Transverse colon (tissue), 4 donors: ENCODE results near the gene ZBTB1. TPM values are rescaled to one million over a fixed set of nuclear protein-coding genes. Genes with fewer than 3 reads are reported as not detected.
"Not testable (repeated sequence)": the region's sequence is repeated elsewhere in the genome, so short reads cannot be mapped to it uniquely, and the experiment has no call there.

Experiments used
- DNase-seq: peaks from one replicate; pipeline ENCODE4 v3.0.0-alpha.2; 2019
- H3K27ac ChIP-seq, 4 donors: fragments of 200-600 bp; sonication (generic); 2 replicates each; pipeline ENCODE4 v1.5.1; 2016 to 2018; ENCODE audit warnings: inconsistent platforms in 4 of 4
- H3K27me3 ChIP-seq: fragments of 200-600 bp; sonication (generic); 2 replicates; pipeline ENCODE4 v1.5.1; 2017; ENCODE audit warnings: inconsistent platforms
- H3K36me3 ChIP-seq, 4 donors: fragments of 200-600 bp; sonication (generic); 2 replicates each; pipeline ENCODE4 v1.5.1; 2017 to 2019; ENCODE audit warnings: inconsistent platforms in 4 of 4
- H3K4me1 ChIP-seq, 4 donors: fragments of 200-600 bp; sonication (generic); 2 replicates each; pipeline ENCODE4 v1.5.1; 2017 to 2020; ENCODE audit warnings: inconsistent platforms in 4 of 4
- H3K4me3 ChIP-seq, 4 donors: fragments of 200-600 bp; sonication (generic); 1 replicate in 1 of 4; 2 replicates in 3 of 4; pipeline versions ENCODE4 v1.5.1 to v1.6.1; 2017 to 2019; ENCODE audit warnings: inconsistent platforms in 4 of 4
- H3K9me3 ChIP-seq, 2 donors: fragments of 200-600 bp; sonication (generic); 2 replicates each; pipeline ENCODE4 v1.5.1; 2017 to 2019; ENCODE audit warnings: inconsistent platforms in 2 of 2
- CTCF ChIP-seq, 5 experiments: fragments of 200-600 bp in 3 of 5; fragments of 450-650 bp in 2 of 5; sonication (generic) in 3 of 5; IDR thresholded peaks; 1 replicate in 2 of 5; 2 replicates in 3 of 5; pipeline ENCODE4 v1.5.1; 2016 to 2017; ENCODE audit warnings: antibody characterized with exemption in 5 of 5, inconsistent platforms in 3 of 5, mild to moderate bottlenecking in 2 of 5, moderate library complexity in 1 of 5
- EP300 ChIP-seq: sonication (generic); formaldehyde crosslinking; IDR thresholded peaks from one replicate; pipeline ENCODE4 v1.6.1; 2017; ENCODE audit warnings: antibody characterized with exemption, low read depth
- POLR2A ChIP-seq: fragments of 450-650 bp; IDR thresholded peaks from one replicate; pipeline ENCODE4 v1.6.1; 2016; ENCODE audit warnings: antibody characterized with exemption, mild to moderate bottlenecking, moderate library complexity
- POLR2AphosphoS5 ChIP-seq, 3 donors: sonication (generic); formaldehyde crosslinking; IDR thresholded peaks; one replicate each; pipeline ENCODE4 v1.6.1; 2016; ENCODE audit warnings: antibody characterized with exemption in 3 of 3
- WGBS, 2 donors: methylation state at CpG; one replicate each; pipeline ENCODE4 v1.1.5; 2018; ENCODE audit warnings: low coverage in 1 of 2; 5-methylcytosine and 5-hydroxymethylcytosine counted together
- in situ Hi-C, 4 donors: fragments of 200-750 bp; cut with MboI; loops; one replicate each; pipeline versions ENCODE4 v1.15.0 to v1.15.1; 2017; ENCODE audit warnings: low sequenced_read_pairs in 3 of 4, low pct_ligation_motif_present in 1 of 4, low pct_unique_long_range_greater_than_20kb in 1 of 4
- intact Hi-C: fragments of 100-400 bp; cut with DNase I; formaldehyde crosslinking; loops from one replicate; pipeline ENCODE4 v1.15.1; 2023; ENCODE audit warnings: low total_unique reads
- total RNA-seq, 4 donors: library from RNA; depleted of rRNA; stranded (reverse); fragments of >200 nt; gene quantifications; one replicate each; pipeline ENCODE4 v1.1.0, GENCODE V29; 2016

ZBTB1 gene
- total RNA-seq, 4 donors from 2014 or later, result 18.3 to 51.4 (median 34.3) TPM

- WGBS, 2 donors, result 26 to 30% methylated on average over 1 of the region's 1 CpG
- DNase-seq, result no peak
- Histone ChIP-seq H3K9me3 (no peaks in the 10 kb centered on the region), H3K4me3 (no peak overlapping the region), H3K27me3 (no peaks in the 10 kb centered on the region), H3K36me3 (no peaks in the 10 kb centered on the region), H3K4me1 (peaks cover 0 to 58% (median 29%) of the 10 kb centered on the region in 4 donors), H3K27ac (peak overlapping the region in 3 of 4 donors; percentile 4 to 55 (median 14))
- in situ Hi-C loops (no loop called here), intact Hi-C loops (no loop called here)
- TF ChIP-seq POLR2AphosphoS5 (IDR thresholded peaks at IDR 0.05) (no peak), EP300 (no peak), POLR2A (no peak), CTCF (IDR thresholded peaks at IDR 0.05) (no peak)
Observed at GRCh38 chr14:64515053-64515452, 10.5 kb downstream of the ZBTB1 start.

GRCh38 chr14:64516969-64517368 lies 12.4 kb downstream of the ZBTB1 start:
- no peaks in the 10 kb centered on the region for H3K27me3 ChIP-seq
- in situ Hi-C loops, result no loop called here
- TF ChIP-seq CTCF (IDR thresholded peaks at IDR 0.05) (no peak), POLR2A (no peak), EP300 (no peak), POLR2AphosphoS5 (IDR thresholded peaks at IDR 0.05) (no peak)
- intact Hi-C loops, result no loop called here
- H3K9me3 ChIP-seq, result no peaks in the 10 kb centered on the region
- no peak for DNase-seq
- WGBS, 2 donors, result 62 to 86% methylated on average over 1 of the region's 1 CpG
- H3K4me3 ChIP-seq, result no peak overlapping the region
- H3K27ac ChIP-seq, result no peak overlapping the region
- peaks cover 0 to 8% (median under 1%) of the 10 kb centered on the region in 4 donors for H3K36me3 ChIP-seq
- peaks cover 0 to 39% (median 19%) of the 10 kb centered on the region in 4 donors for H3K4me1 ChIP-seq

DNA sequence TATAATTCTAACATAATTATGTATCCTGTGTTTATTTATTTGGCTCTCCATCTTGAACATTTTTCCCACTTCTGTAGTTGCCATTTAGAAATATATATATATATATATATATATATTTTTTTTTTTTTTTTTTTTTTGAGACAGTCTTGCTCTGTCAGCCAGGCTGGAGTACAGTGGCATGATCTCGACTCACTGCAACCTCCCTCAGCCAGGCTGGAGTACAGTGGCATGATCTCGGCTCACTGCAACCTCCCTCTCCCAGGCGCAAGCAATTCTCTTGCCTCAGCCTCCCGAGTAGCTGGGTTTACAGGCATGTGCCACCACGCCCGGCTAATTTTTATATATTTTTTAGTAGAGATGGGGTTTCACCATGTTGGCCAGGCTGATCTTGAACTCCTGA lies 13.1 kb downstream of the ZBTB1 start:
- intact Hi-C loops, result not testable (repeated sequence)
- WGBS, 2 donors, result 93 to 100% methylated on average over 1 to 6 of the region's 6 CpGs
- peaks cover 0 to 35% (median 16%) of the 10 kb centered on the region in 4 donors for H3K4me1 ChIP-seq

GRCh38 chr14:64518229-64518628 lies 13.7 kb downstream of the ZBTB1 start:
- TF ChIP-seq POLR2A (no peak), CTCF (IDR thresholded peaks at IDR 0.05) (no peak), POLR2AphosphoS5 (IDR thresholded peaks at IDR 0.05) (no peak), EP300 (no peak)
- no peak overlapping the region for H3K4me3 ChIP-seq
- intact Hi-C loops, result no loop called here
- H3K36me3 ChIP-seq, result peaks cover 0 to 12% (median 7%) of the 10 kb centered on the region in 4 donors
- H3K27me3 ChIP-seq, result no peaks in the 10 kb centered on the region
- no peak for DNase-seq
- H3K4me1 ChIP-seq, result peaks cover 0 to 35% (median 14%) of the 10 kb centered on the region in 4 donors
- WGBS, 2 donors, result 50 to 70% methylated on average over 4 of the region's 4 CpGs
- H3K27ac ChIP-seq, result no peak overlapping the region
- H3K9me3 ChIP-seq, result no peaks in the 10 kb centered on the region
- in situ Hi-C loops, result no loop called here

More for the DNA sequence above, 13.1 kb downstream of the ZBTB1 start:
- H3K9me3 ChIP-seq, DNase-seq, H3K27ac ChIP-seq, H3K27me3 ChIP-seq, H3K4me3 ChIP-seq, in situ Hi-C loops: not testable (repeated sequence)
- H3K36me3 ChIP-seq, result peaks cover 0 to 12% (median 4%) of the 10 kb centered on the region in 4 donors

DNA sequence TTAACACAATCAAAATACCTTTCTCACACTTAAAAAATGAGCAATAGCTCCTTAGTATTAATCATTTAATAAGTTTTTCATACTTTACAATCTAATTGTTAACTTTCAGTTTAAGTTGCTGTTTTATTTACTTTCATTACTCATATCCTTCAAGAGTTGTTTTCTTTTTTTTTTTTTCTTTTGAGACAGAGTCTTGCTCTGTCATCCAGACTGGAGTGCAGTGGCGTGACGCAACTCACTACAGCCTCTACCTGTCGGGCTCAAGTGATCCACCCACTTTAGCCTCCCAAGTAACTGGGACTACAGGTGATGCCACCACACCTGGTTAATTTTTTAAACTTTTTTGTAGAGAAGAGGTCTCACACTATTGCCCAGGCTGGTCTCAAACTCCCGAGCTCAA lies 16.1 kb downstream of the ZBTB1 start:
- H3K9me3 ChIP-seq, result no peaks in the 10 kb centered on the region
- no peak for DNase-seq
- intact Hi-C loops, result no loop called here
- H3K4me1 ChIP-seq, result peaks cover 0 to 21% (median 3%) of the 10 kb centered on the region in 4 donors
- peaks cover 0 to 22% (median 9%) of the 10 kb centered on the region in 4 donors for H3K36me3 ChIP-seq
- no peaks in the 10 kb centered on the region for H3K27me3 ChIP-seq
- WGBS, 2 donors, result 91 to 95% methylated on average over 4 of the region's 4 CpGs
- H3K4me3 ChIP-seq, result no peak overlapping the region
- no peak overlapping the region for H3K27ac ChIP-seq
- TF ChIP-seq EP300 (no peak), POLR2A (no peak), CTCF (IDR thresholded peaks at IDR 0.05) (no peak), POLR2AphosphoS5 (IDR thresholded peaks at IDR 0.05) (no peak)
- in situ Hi-C loops, result no loop called here
